MV-4-11 (cell line): ENCODE data around the gene MRPL39.

ENCODE experiments used
- DNase-seq: peaks from one replicate; lab custom pipeline; 2025; lab: John Stamatoyannopoulos, UW

MRPL39 gene

DNA sequence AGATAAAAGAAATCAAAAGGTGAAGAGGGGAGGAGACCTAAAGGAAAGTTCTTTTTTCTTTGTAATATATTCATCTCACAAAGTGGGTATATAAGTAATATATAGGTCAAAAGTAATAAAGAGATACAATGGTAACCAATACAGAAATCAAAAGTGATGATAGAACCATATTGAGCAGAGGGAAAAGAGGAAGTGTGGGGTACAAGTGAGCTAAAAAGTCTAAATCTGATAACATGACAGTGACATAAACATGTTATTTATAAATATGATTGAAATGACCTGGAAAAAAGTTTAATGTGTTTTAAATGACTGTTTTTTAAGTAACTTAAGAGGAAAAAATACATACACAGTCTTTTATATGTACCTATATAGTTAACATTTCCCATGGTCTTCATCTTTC is 70.5 kb downstream of the MRPL39 start:
- no peak for DNase-seq

DNA sequence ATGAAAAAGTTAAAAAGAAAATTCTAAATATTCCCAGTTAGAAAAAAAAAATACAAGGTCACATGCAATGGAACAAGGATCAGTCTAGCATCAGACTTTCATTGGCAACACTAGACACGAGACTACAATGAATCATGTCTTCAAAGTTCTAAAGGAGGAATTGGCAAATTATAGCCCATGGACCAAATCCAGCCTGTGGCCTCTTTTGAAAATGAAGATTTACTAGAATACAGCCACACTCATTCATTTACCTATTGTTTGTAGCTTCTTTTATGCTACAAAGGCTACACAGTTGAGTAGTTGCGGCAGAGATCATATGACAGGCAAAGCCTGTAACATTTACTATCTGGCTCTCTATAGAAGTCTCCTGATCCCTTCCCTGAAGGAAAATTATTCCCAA is 71.4 kb downstream of the MRPL39 start:
- no peak for DNase-seq
